ENCODE measurements around the gene STAM2. TPM values are rescaled to one million over a fixed set of nuclear protein-coding genes. Genes with fewer than 3 reads are reported as not detected.
"Not testable (repeated sequence)": the region's sequence is repeated elsewhere in the genome, so short reads cannot be mapped to it uniquely, and the experiment has no call there.

The STAM2 gene
- total RNA-seq, 1 experiment from 2014 or later: 21.0 TPM

DNA sequence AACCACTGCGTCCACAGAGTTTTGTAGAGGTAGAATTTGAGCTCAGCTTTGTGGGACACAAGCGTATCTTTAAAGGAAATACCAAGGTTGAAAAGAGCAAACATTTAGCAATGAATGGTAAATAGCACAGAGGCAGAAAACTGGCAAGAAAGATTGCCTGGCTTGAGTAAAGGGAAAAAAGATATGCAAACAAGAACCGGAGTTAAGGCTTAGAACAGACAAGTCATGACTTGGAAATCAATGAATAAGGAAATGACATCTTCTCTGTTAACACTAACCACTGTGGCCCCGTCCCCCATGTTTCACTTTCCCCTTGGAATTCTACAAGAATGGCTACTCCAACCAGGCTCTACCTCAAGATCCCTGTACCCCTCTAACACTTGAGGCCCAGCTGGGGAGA is 3.8 kb downstream of the STAM2 start:
- no TSS peak for BruUV-seq (replicated peaks)
- intact Hi-C loops (cut with micrococcal nuclease): loop anchor here (1.0 to 5.0 kb wide), 2 partner anchors 64 to 134 kb away; no protein-coding TSS in a partner anchor
- Histone ChIP-seq H3K27ac (ENCODE audit: low read length) (peak overlapping the region; percentile 64), H3K4me3 (ENCODE audit: low read length) (peak overlapping the region; percentile 41), H3K9ac (ENCODE audit: low read length) (no peak overlapping the region), H4K20me1 (ENCODE audit: low read length) (no peaks in the 10 kb centered on the region), H3K9me2 (replicated peaks; ENCODE audit: low read length) (no peaks in the 10 kb centered on the region), H3K36me3 (ENCODE audit: low read depth, low read length) (no peaks in the 10 kb centered on the region), H3K27me3 (ENCODE audit: low read length) (no peaks in the 10 kb centered on the region), H3K9me3 (ENCODE audit: low read length) (no peaks in the 10 kb centered on the region), H3K4me2 (ENCODE audit: low read length) (peak overlapping the region; percentile 68), H3K4me1 (ENCODE audit: insufficient read depth, low read length) (peaks cover 32% of the 10 kb centered on the region), H3F3A (ENCODE audit: low read length, unreplicated experiment) (no peaks in the 10 kb centered on the region), H2AFZ (ENCODE audit: low read length) (peak overlapping the region; percentile 29), H3K79me2 (ENCODE audit: low read length) (peaks cover 81% of the 10 kb centered on the region)
- ATAC-seq (peak; percentile 23), DNase-seq (peak; percentile 58)
- ChIA-PET POLR2A (ENCODE audit: unreplicated experiment) (no interaction called here), CTCF (interaction anchor here (0.6 to 1.1 kb wide), 2 partner anchors 125 to 135 kb away, joined by 3 read pairs; no protein-coding TSS in a partner anchor)
- TF ChIP-seq, protein P1, sequence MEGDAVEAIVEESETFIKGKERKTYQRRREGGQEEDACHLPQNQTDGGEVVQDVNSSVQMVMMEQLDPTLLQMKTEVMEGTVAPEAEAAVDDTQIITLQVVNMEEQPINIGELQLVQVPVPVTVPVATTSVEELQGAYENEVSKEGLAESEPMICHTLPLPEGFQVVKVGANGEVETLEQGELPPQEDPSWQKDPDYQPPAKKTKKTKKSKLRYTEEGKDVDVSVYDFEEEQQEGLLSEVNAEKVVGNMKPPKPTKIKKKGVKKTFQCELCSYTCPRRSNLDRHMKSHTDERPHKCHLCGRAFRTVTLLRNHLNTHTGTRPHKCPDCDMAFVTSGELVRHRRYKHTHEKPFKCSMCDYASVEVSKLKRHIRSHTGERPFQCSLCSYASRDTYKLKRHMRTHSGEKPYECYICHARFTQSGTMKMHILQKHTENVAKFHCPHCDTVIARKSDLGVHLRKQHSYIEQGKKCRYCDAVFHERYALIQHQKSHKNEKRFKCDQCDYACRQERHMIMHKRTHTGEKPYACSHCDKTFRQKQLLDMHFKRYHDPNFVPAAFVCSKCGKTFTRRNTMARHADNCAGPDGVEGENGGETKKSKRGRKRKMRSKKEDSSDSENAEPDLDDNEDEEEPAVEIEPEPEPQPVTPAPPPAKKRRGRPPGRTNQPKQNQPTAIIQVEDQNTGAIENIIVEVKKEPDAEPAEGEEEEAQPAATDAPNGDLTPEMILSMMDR (conservative IDR thresholded peaks at IDR 0.05; ENCODE audit: low read depth, low read length): no peak
- TF ChIP-seq EZH2 (IDR thresholded peaks at IDR 0.05; ENCODE audit: low read length, unreplicated experiment) (no peak), EZH2phosphoT487 (IDR thresholded peaks at IDR 0.05; ENCODE audit: borderline replicate concordance, low read length) (no peak)

DNA sequence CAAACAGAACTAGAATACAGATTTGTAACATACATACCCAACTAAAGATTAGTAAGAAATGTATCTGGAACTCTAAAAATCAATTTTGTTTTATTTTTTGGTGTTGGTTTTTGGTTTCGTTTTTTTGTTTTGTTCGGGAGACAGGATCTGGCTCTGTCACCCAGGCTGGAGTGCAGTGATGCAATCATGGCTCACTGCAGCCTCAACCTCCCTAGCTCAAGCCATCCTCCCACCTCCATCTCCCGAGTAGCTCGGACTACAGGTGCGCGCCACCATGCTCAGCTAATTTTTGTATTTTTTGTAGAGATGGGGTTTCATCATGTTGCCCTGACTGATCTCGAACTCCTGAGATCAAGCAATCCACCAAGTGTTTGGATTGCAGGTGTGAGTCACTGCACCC is 6.4 kb downstream of the STAM2 start:
- H3K9me3 ChIP-seq (ENCODE audit: low read length); DNase-seq; H2AFZ ChIP-seq (ENCODE audit: low read length); H4K20me1 ChIP-seq (ENCODE audit: low read length); H3K27ac ChIP-seq (ENCODE audit: low read length); ATAC-seq; POLR2A ChIA-PET (ENCODE audit: unreplicated experiment); H3K4me3 ChIP-seq (ENCODE audit: low read length); H3K4me2 ChIP-seq (ENCODE audit: low read length); CTCF ChIA-PET; H3K9me2 ChIP-seq (replicated peaks; ENCODE audit: low read length); H3K9ac ChIP-seq (ENCODE audit: low read length); H3K36me3 ChIP-seq (ENCODE audit: low read depth, low read length); H3F3A ChIP-seq (ENCODE audit: low read length, unreplicated experiment); intact Hi-C loops (cut with micrococcal nuclease); H3K27me3 ChIP-seq (ENCODE audit: low read length); BruUV-seq (replicated peaks): not testable (repeated sequence)
- peaks cover 94% of the 10 kb centered on the region for H3K79me2 ChIP-seq (ENCODE audit: low read length)
- H3K4me1 ChIP-seq (ENCODE audit: insufficient read depth, low read length): peaks cover 31% of the 10 kb centered on the region

DNA sequence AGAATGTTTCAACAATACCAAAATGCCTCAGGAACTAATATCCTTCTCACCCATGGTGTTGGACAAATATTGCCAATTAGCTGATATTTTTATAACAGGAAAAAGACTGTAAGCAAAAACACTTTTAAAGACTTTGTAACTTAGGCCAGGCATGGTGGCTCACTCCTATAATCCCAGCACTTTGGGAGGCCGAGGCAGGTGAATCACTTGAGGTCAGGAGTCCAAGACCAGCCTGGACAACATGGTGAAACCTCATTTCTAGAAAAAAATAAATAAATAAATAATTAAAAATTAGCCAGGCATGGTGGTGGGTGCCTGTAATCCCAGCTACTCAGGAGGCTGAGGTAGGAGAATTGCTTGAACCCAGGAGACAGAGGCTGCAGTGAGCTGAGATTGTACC is 8.1 kb downstream of the STAM2 start:
- H3K9ac ChIP-seq (ENCODE audit: low read length); H3K27me3 ChIP-seq (ENCODE audit: low read length); intact Hi-C loops (cut with micrococcal nuclease); POLR2A ChIA-PET (ENCODE audit: unreplicated experiment); H3K4me3 ChIP-seq (ENCODE audit: low read length); H3F3A ChIP-seq (ENCODE audit: low read length, unreplicated experiment); H3K9me2 ChIP-seq (replicated peaks; ENCODE audit: low read length); DNase-seq; H2AFZ ChIP-seq (ENCODE audit: low read length); H3K4me2 ChIP-seq (ENCODE audit: low read length); ATAC-seq; H3K27ac ChIP-seq (ENCODE audit: low read length); H3K9me3 ChIP-seq (ENCODE audit: low read length); H3K36me3 ChIP-seq (ENCODE audit: low read depth, low read length); BruUV-seq (replicated peaks); H4K20me1 ChIP-seq (ENCODE audit: low read length): not testable (repeated sequence)
- H3K4me1 ChIP-seq (ENCODE audit: insufficient read depth, low read length): peaks cover 25% of the 10 kb centered on the region
- CTCF ChIA-PET: interaction anchor here (0.7 kb wide), 1 partner anchor 148 kb away, joined by 4 read pairs; no protein-coding TSS in a partner anchor
- peaks cover 91% of the 10 kb centered on the region for H3K79me2 ChIP-seq (ENCODE audit: low read length)

DNA sequence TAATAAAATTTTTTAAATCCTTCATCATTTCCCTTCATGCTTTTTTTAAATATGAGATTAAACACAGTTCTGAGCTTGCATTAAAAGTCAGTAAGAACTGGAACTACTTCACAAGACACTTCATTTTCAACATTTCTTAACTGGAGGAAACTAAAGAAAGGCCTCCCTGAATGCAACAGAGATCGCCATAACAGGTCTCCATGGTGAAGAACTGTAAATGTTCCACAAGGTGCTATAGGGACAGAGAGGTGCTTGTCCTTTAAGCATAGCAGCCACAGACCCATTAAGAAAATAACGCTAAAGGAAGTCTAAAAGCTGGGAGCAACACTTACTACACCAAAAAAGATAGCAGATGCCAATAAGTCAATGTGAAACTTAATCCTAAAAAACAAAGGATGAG is 8.5 kb downstream of the STAM2 start:
- Histone ChIP-seq H3K9ac (ENCODE audit: low read length) (no peak overlapping the region), H3K36me3 (ENCODE audit: low read depth, low read length) (no peaks in the 10 kb centered on the region), H3K4me3 (ENCODE audit: low read length) (no peak overlapping the region), H3K9me2 (replicated peaks; ENCODE audit: low read length) (no peaks in the 10 kb centered on the region), H3K9me3 (ENCODE audit: low read length) (no peaks in the 10 kb centered on the region), H3K79me2 (ENCODE audit: low read length) (peaks cover 87% of the 10 kb centered on the region), H3K27ac (ENCODE audit: low read length) (no peak overlapping the region), H3K4me1 (ENCODE audit: insufficient read depth, low read length) (peaks cover 21% of the 10 kb centered on the region), H3K27me3 (ENCODE audit: low read length) (no peaks in the 10 kb centered on the region), H3F3A (ENCODE audit: low read length, unreplicated experiment) (no peaks in the 10 kb centered on the region), H3K4me2 (ENCODE audit: low read length) (0 out of 2 replicates have a peak overlapping the region, but pooled peaks have one; percentile 9), H2AFZ (ENCODE audit: low read length) (no peak overlapping the region), H4K20me1 (ENCODE audit: low read length) (0 out of 2 replicates have a peak, but pooled peaks cover 5% of the 10 kb centered on the region)
- ChIA-PET POLR2A (ENCODE audit: unreplicated experiment) (no interaction called here), CTCF (interaction anchor here (0.7 kb wide), 1 partner anchor 148 kb away, joined by 4 read pairs; no protein-coding TSS in a partner anchor)
- BruUV-seq (replicated peaks): no TSS peak
- intact Hi-C loops (cut with micrococcal nuclease): no loop called here
- no peak for ATAC-seq
- TF ChIP-seq, protein P1 (conservative IDR thresholded peaks at IDR 0.05; ENCODE audit: low read depth, low read length): no peak
- TF ChIP-seq EZH2phosphoT487 (IDR thresholded peaks at IDR 0.05; ENCODE audit: borderline replicate concordance, low read length): no peak
- TF ChIP-seq EZH2 (IDR thresholded peaks at IDR 0.05; ENCODE audit: low read length, unreplicated experiment): no peak
- no peak for DNase-seq
